ENCODE data around the gene SLC24A3. TPM values are rescaled to one million over a fixed set of nuclear protein-coding genes. Genes with fewer than 3 reads are reported as not detected.

Gene SLC24A3
- total RNA-seq, 4 donors from 2014 or later = 2.3 to 6.9 (median 5.4) TPM

DNA sequence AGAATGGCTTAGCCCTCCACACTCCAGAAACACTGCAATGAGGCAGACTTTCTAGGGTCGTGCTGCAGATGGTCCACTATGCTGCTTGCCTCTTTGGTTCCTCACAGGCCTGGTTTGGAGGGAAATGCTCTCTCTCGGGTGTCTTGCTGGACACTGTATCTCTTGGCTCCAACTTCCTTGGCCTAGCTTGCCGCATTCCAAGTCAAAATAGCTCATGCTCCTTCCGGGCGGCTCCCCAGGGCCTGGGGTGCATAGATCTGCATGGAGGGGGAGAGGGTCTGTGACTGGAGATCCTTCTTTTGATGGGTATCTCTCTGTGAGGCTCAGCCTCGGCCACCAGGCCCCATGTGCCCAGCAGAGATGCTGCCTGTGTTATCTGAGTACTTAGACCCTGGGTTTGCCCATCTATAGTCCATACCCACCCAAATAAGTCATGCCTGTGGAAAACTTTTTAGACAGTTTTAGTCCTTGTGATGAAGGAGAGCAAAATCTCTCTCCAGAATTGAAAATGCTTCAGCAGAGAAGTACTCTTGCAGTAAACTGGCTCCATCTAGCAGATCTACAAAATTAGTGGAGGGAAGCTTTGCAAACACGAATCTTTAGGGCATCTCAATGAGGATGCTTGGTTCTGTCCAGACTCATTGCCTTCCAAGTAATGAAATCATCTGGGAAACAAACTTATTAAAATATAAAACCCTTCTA lies 281.5 kb downstream of the SLC24A3 start:
- intact Hi-C loops (cut with DNase I; ENCODE audit: low total_unique reads) = no loop called here
- H3K4me3 ChIP-seq (ENCODE audit: low read depth, poor library complexity, severe bottlenecking) = no peak overlapping the region
- DNase-seq (ENCODE audit: low spot score in 2 of 2) = no peak
- 64 to 81% methylated on average over 7 of the region's 7 CpGs for WGBS, 2 donors
- TF ChIP-seq POLR2A (IDR thresholded peaks at IDR 0.05) = no peak
- TF ChIP-seq, protein P1, sequence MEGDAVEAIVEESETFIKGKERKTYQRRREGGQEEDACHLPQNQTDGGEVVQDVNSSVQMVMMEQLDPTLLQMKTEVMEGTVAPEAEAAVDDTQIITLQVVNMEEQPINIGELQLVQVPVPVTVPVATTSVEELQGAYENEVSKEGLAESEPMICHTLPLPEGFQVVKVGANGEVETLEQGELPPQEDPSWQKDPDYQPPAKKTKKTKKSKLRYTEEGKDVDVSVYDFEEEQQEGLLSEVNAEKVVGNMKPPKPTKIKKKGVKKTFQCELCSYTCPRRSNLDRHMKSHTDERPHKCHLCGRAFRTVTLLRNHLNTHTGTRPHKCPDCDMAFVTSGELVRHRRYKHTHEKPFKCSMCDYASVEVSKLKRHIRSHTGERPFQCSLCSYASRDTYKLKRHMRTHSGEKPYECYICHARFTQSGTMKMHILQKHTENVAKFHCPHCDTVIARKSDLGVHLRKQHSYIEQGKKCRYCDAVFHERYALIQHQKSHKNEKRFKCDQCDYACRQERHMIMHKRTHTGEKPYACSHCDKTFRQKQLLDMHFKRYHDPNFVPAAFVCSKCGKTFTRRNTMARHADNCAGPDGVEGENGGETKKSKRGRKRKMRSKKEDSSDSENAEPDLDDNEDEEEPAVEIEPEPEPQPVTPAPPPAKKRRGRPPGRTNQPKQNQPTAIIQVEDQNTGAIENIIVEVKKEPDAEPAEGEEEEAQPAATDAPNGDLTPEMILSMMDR (IDR thresholded peaks at IDR 0.05) = no peak

DNA sequence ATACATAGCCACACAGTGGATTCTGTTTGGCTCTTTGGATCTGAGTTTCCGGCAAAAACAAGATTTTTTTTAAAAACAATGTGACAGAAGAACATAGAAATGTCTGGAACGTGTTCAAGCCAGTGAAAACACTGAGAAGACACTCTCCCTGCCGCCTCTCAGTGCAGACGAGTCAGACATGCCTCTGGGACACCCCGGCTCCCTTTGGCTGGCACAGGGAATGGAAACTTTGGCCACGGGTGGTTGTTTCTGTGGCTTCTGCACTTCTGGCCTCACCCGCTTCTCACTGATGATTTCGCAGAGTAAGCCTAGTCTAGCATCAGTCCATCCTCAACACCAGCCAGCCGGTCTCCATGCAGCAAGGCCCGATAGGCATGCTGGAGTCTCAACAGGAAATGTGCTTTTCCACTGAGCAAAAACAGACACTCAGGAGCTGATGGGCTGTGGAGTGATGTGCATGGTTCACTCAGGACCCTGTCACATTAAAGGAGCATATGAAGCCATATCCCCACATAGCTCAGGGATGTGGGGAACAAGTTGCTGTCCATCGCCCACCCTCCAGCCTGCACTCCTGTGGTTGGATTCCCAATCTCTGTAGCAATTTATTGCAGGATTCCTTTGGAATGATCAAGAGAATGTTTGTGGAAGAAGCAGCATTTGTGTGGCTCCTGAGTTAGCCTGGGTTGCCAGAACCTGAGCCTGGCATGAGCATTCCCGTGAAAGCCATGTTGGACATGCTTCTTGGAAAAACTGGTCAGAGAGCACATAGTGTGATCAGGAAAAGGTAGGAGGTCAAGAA lies 283.7 kb downstream of the SLC24A3 start:
- TF ChIP-seq POLR2A (IDR thresholded peaks at IDR 0.05) = no peak
- TF ChIP-seq, protein P1 (IDR thresholded peaks at IDR 0.05) = no peak
- DNase-seq (ENCODE audit: low spot score in 2 of 2) = no peak
- intact Hi-C loops (cut with DNase I; ENCODE audit: low total_unique reads) = no loop called here
- no peak overlapping the region for H3K4me3 ChIP-seq (ENCODE audit: low read depth, poor library complexity, severe bottlenecking)
- 64 to 67% methylated on average over 12 of the region's 12 CpGs for WGBS, 2 donors

DNA sequence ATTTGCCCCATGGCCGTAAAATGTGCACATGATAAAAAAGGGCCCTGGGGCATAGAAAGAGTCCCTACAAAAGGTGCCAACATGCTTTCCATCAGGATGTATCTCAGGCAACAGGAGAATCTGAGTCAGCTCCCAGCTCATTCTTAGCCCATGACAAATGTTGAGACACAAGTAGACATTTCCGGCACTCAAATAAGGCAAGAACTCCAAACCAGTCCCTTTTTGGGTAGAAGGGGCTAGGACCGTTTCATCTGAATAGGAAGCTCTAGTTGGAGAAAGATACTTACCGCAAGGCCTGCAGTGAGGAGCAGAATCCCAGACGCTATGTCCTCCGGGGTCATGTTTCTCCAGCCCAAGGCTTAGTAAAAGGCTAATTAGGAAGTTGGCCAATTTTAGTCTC lies 284.6 kb downstream of the SLC24A3 start:
- WGBS, 2 donors = 88 to 93% methylated on average over 6 of the region's 6 CpGs
- intact Hi-C loops (cut with DNase I; ENCODE audit: low total_unique reads) = no loop called here
- DNase-seq (ENCODE audit: low spot score in 2 of 2) = no peak
- no peak overlapping the region for H3K4me3 ChIP-seq (ENCODE audit: low read depth, poor library complexity, severe bottlenecking)
- TF ChIP-seq POLR2A (IDR thresholded peaks at IDR 0.05) = no peak
- TF ChIP-seq, protein P1 (IDR thresholded peaks at IDR 0.05) = no peak

DNA sequence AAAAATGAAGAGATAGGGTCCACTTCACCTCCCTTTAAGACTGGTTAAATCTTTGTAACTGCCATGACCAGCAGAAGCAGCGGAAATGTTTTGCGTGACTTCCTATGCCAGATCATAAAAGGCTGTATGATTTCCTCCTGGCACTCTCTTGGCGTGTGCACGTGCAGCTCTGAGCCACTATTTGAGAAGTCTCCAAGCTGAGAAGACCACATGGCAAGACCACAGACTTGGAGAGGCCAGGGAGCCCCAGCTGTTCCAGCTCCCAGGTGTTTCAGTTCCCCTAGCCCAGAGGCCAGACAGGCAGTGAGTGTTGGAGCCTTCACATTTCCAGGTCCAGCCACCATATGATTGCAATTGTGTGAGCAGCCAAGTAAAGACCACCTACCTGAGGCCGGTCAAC lies 286.3 kb downstream of the SLC24A3 start:
- TF ChIP-seq, protein P1 (IDR thresholded peaks at IDR 0.05) = no peak
- no peak for TF ChIP-seq POLR2A (IDR thresholded peaks at IDR 0.05)
- 79 to 98% methylated on average over 5 of the region's 5 CpGs for WGBS, 2 donors
- no peak overlapping the region for H3K4me3 ChIP-seq (ENCODE audit: low read depth, poor library complexity, severe bottlenecking)
- no peak for DNase-seq (ENCODE audit: low spot score in 2 of 2)
- intact Hi-C loops (cut with DNase I; ENCODE audit: low total_unique reads) = no loop called here

GRCh38 chr20:19501476-19502115 lies 289.2 kb downstream of the SLC24A3 start:
- H3K4me3 ChIP-seq (ENCODE audit: low read depth, poor library complexity, severe bottlenecking) = no peak overlapping the region
- DNase-seq (ENCODE audit: low spot score in 2 of 2) = no peak
- 84 to 88% methylated on average over 4 of the region's 4 CpGs for WGBS, 2 donors
- TF ChIP-seq, protein P1 (IDR thresholded peaks at IDR 0.05) = no peak
- TF ChIP-seq POLR2A (IDR thresholded peaks at IDR 0.05) = no peak
- intact Hi-C loops (cut with DNase I; ENCODE audit: low total_unique reads) = no loop called here
